NCI-H345 (cell line): ENCODE measurements around the gene KCNQ1.

Source experiments
- DNase-seq: peaks from one replicate; lab custom pipeline; 2025; lab: John Stamatoyannopoulos, UW

Gene KCNQ1

DNA sequence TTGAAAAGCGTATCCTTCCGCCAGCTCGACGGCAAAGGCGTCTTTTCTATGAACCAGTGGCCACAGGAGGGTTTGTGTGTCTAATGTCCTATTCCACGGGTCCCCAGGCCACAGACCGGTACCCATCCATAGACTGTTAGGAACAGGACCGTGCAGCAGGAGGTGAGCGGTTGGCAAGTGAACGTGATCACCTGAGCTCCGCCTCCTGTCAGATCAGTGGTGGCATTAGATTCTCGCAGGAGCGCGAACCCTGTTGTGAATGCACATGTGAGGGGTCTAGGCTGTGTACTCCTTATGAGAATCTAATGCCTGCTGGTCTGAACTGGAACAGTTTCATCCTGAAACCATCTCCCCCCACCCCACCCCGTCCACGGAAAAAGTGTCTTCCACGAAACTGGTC, 317.6 kb downstream of the KCNQ1 start:
- no peak for DNase-seq

GRCh38 chr11:2763984-2764383, 319.2 kb downstream of the KCNQ1 start:
- DNase-seq = no peak

- no peak for DNase-seq
These were observed 320.7 kb downstream of the KCNQ1 start for GRCh38 chr11:2765491-2765890.

DNA sequence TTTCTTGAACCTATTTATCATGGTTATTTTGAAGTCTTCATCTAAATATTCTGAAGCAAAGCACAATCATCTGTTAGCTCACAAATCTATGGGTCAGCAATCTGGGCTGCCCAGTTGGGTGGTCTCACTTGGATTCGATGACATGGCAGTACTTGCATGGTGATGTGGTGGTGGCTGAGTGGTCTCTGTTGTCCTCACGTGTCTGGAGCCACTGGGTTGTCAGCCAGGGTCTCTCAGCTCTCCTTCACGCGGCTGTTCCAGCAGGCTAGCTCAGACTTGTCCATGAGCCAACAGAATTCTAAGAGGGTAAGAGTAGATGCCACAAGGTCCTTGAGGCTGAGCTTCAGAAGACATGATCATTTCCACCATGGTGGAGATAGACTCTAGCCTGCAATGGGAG, 321.4 kb downstream of the KCNQ1 start:
- DNase-seq = no peak

DNA sequence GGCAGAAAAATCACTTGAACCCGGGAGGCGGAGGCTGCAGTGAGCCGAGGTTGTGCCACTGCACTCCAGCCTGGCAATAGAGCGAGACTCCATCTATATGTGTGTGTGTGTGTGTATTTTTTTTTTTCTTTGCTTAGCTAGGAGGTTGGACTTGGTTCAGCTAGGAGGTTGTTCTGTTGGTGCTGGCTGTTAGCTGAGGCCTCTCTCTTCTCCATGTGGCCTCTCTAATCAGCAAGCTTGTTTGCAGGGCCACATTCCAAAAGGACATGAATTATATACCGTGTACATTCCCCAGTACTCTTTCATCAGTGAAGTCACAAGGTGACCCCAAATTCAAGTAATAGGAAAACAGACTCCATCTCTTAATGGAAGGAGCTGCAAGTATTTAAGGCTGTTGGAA, 322.3 kb downstream of the KCNQ1 start:
- DNase-seq = no peak

GRCh38 chr11:2767801-2768200, 323.0 kb downstream of the KCNQ1 start:
- DNase-seq = no peak

DNA sequence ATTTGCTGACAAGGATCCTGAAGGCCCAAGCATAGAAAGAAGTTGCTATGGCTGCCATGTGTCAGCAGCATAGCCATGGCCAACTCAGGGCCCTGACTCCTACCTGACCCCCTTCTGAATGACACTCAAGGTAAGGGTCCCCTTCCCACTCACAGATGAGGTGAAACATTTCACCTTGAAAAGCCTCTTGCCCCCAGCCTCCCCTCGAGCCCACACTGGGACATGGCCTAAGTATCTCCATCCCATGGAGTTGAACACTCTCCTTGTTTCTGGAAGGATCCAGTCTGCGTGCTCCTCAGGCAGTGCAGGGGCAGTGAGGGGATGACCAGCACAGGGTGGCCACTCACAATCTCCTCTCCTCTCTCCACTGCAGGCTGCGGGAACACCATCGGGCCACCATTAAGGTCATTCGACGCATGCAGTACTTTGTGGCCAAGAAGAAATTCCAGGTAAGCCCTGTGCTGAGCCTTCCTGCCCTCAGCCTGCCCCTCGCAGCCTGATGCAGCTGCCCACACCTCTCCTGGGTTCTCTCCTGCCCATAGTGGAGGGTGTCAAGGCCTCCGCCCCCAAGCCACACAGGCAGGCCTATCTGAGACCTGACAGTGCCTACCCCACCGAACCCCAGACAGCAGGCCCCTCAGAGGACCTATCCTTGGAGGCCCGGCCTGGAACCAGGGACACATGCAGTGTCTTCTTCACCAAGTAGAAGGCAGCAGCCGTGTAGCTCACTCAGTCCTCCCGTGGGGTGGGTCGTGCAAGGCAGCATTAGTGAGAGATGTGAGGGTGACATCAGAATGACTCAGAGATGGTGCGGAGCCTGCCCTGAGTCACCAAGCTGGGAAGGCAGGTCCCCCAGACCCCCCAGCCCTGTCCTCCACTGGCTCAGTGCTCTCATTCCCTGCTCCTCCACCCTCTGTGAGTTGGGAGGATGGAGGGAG, 323.9 kb downstream of the KCNQ1 start:
- DNase-seq = no peak

DNA sequence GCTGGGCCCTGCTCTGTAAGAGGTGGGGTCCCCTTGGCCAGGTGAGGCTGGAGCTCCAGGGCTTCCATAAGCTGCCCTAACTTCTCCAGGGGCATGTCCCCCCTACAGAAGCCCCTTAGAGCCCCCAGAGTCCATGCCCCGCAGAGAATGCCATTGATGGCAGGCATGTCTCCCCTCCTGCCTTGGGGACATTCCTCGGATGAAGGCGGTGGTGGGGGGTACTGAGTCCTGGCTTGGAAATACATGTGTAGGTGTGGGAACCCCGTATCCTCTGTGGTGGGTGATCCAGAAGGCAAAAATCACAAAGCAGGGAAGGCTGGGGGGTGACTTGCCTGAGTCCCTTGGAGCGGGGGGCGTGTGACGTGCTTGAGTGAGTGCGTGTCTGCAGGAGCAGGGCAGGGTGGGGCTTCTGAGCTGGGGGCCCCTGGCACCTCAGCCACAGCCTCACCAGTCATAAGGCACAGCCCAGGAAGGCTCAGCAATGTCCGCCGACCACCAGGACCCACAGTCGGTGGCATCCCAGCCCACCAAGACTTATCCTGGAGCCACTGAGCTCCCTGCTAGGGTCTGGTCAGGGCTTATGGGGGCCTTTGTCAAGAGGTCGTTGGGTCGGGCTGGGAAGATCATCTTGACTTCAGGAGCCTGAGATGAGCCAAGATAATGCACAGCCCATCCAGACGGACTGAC, 324.7 kb downstream of the KCNQ1 start:
- no peak for DNase-seq

DNA sequence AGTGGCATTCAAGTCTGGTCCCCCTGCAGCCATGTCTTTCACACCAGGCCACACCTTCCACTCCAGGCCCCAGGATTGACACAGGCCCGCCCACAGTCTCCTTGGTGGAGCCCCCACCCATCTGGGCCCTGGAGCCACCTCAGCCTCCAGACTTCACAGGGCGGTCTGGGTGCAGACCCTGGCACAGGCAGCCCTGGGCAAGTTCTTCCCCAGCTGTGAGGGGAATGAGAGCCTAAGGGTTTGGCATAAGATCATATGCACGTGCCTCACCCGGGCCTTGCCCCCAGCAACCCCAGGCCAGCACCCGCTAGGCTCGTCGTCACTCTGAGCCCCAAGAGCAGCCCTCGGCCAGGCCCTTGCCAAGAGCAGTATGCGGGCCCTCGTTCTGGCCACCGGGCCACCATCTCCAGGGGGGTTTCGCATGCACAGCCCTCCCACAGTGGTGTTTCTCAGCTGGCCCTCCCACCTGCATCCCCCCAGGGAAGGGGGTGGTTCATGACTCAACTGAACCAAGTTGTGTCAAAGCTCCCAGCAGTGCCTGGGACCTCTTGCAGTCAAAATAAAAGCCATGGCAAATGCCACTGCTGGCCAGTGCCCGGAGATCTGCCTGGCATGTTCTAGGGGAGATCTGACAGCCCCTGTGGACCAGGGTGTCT, 325.4 kb downstream of the KCNQ1 start:
- DNase-seq = no peak

GRCh38 chr11:2770761-2771301, 326.0 kb downstream of the KCNQ1 start:
- no peak for DNase-seq

GRCh38 chr11:2771758-2772466, 327.1 kb downstream of the KCNQ1 start:
- no peak for DNase-seq

GRCh38 chr11:2772544-2773031, 327.8 kb downstream of the KCNQ1 start:
- no peak for DNase-seq

- no peak for DNase-seq
These were observed 329.6 kb downstream of the KCNQ1 start for GRCh38 chr11:2774173-2775082.

DNA sequence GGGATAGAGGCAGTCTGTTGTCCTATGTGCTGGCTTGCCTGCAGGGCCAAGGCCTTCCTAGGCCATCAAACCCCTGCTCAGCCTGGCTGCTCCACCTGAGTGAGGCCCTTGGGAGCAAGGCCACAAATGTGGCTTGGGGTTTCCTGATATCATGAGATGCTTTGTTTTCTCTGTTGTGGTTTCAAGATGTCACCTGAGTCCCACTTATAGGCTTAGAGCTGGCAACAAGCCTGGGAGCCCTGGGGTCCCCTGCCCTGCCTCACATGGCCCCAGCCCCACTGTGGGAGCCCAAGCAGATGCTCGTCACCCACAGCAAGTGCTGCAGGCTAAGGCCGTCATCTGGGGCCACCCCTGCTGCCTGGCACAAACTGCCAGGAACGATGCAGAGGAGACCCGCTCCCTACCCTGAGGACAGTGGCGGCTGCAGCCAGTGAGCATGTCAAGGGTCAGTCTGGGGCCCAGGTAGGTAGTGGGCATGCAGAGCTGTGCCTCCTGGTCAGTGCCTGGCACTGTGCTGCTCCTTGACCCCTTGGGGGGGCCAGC, 330.3 kb downstream of the KCNQ1 start:
- no peak for DNase-seq

DNA sequence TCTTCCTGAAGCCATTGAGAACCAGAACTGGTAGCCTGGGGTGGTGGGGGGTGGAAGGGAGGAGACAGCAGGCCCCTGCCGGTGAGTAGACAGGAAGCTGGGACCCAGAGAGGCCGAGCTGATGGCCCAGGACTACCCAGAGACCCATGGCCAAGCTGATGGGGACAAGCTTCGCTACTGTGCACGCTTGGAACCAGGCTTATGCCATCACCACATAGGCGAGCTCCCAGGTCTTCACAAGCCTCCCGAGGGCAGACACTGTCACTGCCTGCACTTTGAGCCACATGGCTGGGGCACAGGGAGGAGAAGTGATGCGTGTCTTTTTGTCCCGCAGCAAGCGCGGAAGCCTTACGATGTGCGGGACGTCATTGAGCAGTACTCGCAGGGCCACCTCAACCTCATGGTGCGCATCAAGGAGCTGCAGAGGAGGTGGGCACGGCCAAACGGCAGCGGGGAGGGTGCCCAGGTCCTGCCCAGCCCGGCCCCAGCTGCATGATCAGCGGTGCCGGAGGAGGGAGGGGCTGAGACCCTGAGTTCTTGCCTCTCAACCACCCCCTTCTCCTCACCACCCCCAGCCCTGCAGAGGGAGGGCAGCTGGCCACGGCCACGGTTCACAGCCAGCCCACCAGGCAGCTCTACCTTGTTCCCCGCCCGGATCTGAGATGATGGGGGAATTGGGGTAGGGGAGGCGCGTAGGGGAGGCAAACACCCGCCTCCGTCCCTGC, 331.0 kb downstream of the KCNQ1 start:
- no peak for DNase-seq

- no peak for DNase-seq
These were observed 331.7 kb downstream of the KCNQ1 start for GRCh38 chr11:2776351-2777061.

DNA sequence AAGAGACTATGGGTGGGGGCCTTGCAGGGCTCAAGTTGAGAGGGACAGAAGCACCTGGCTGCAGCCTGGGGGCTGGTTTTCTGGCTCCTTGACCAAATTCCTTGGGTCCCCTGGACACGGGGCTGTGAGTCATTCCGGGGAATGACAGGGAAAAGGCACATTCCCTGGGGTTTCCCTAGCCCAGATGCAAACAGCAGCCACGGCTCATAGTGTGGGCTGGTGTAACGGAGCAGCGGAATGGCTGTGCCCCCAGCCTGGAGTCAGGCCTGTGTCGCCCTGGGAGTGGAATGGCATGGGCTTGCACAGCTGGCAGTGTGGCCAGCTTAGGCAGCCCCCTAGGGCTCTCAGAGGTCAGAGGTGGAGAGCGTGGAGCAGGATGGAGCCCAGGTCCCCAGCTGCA, 332.6 kb downstream of the KCNQ1 start:
- DNase-seq = no peak

GRCh38 chr11:2777871-2778629, 333.2 kb downstream of the KCNQ1 start:
- peak; percentile 52 for DNase-seq
